H1 (cell line): Measurements from ENCODE around the gene NFIA. TPM values are rescaled to one million over a fixed set of nuclear protein-coding genes. Genes with fewer than 3 reads are reported as not detected.
A peak's percentile ranks its signal among the peaks of the same experiment; 100 is the strongest.

ENCODE experiments used
- CTCF ChIA-PET: fragments of 300-600 bp; sonication (Branson Sonifier 250); formaldehyde crosslinking; loops from one replicate; lab custom pipeline; 2021; ENCODE audit not compliant: partially characterized antibody; lab: Charles Lee
- POLR2A ChIA-PET: fragments of 300-600 bp; sonication (Branson Sonifier 250); formaldehyde crosslinking; loops from one replicate; lab custom pipeline; 2021; ENCODE audit warnings: inconsistent platforms; ENCODE audit not compliant: partially characterized antibody; lab: Charles Lee
- DNase-seq, 2 experiments: peaks; one replicate each; pipeline versions ENCODE4 v3.0.0 to v3.0.0-alpha.2; 2010 to 2022; ENCODE audit warnings: low spot score in 2 of 2, low read depth in 1 of 2, mixed read lengths in 1 of 2
- FAIRE-seq: peaks from 2 replicates; lab custom pipeline; 2011; peaks lifted over from hg19 to GRCh38; lab: Jason Lieb, UNC
- H2AFZ ChIP-seq: 2 replicates; pipeline ENCODE4 v1.8.1; 2012; ENCODE audit warnings: low read length, inconsistent platforms
- H2AK5ac ChIP-seq: 2 replicates; pipeline ENCODE4 v1.6.1; 2013; ENCODE audit warnings: low read depth, low read length
- H2BK120ac ChIP-seq: replicated peaks from 2 replicates; pipeline ENCODE3; 2013; ENCODE audit warnings: low read depth, low read length, inconsistent platforms
- H2BK12ac ChIP-seq: 2 replicates; pipeline ENCODE4 v1.6.1; 2013; ENCODE audit warnings: low read depth, low read length
- H2BK15ac ChIP-seq: 2 replicates; pipeline ENCODE4 v1.6.1; 2013; ENCODE audit warnings: low read length
- H2BK20ac ChIP-seq: 2 replicates; pipeline ENCODE4 v1.6.1; 2013; ENCODE audit warnings: low read length
- H2BK5ac ChIP-seq: 2 replicates; pipeline ENCODE4 v1.6.1; 2013; ENCODE audit warnings: low read depth, low read length
- H3K14ac ChIP-seq: 2 replicates; pipeline ENCODE4 v1.6.1; 2013; ENCODE audit warnings: inconsistent platforms; ENCODE audit not compliant: insufficient read length
- H3K18ac ChIP-seq: 2 replicates; pipeline ENCODE4 v1.6.1; 2013; ENCODE audit warnings: low read length; ENCODE audit errors: extremely low read depth
- H3K23ac ChIP-seq: 2 replicates; pipeline ENCODE4 v1.6.1; 2013; ENCODE audit warnings: inconsistent platforms; ENCODE audit not compliant: insufficient read length
- H3K23me2 ChIP-seq: 2 replicates; pipeline ENCODE4 v1.6.1; 2013; ENCODE audit warnings: low read depth, low read length
- H3K27ac ChIP-seq: 2 replicates; pipeline ENCODE4 v1.6.1; 2011; ENCODE audit warnings: low read depth, low read length, inconsistent platforms
- H3K27me3 ChIP-seq, 4 experiments: replicated peaks in 1 of 4; 1 replicate in 1 of 4; 2 replicates in 3 of 4; pipeline versions ENCODE4 v1.6.1 to v1.8.1; 2011 to 2013; ENCODE audit warnings: low read length in 3 of 4, mild to moderate bottlenecking in 3 of 4, inconsistent platforms in 2 of 4, mixed read lengths in 2 of 4, moderate library complexity in 1 of 4; ENCODE audit not compliant: control insufficient read depth in 3 of 4, insufficient read depth in 3 of 4; ENCODE audit errors: extremely low read depth in 1 of 4
- H3K36me3 ChIP-seq, 4 experiments: 2 replicates each; pipeline versions ENCODE4 v1.6.1 to v1.8.1; 2011 to 2013; ENCODE audit warnings: mild to moderate bottlenecking in 4 of 4, low read length in 3 of 4, moderate library complexity in 2 of 4, control low read depth in 1 of 4, inconsistent platforms in 1 of 4; ENCODE audit not compliant: insufficient read depth in 4 of 4, control insufficient read depth in 2 of 4
- H3K4ac ChIP-seq: replicated peaks from 2 replicates; pipeline ENCODE3; 2013; ENCODE audit warnings: low read length, low read depth, mixed read lengths, inconsistent platforms; ENCODE audit not compliant: insufficient read length
- H3K4me1 ChIP-seq, 4 experiments: replicated peaks in 1 of 4; 1 replicate in 1 of 4; 2 replicates in 3 of 4; pipeline versions ENCODE4 v1.6.1 to v1.8.1; 2011 to 2013; ENCODE audit warnings: low read length in 3 of 4, inconsistent platforms in 2 of 4, mixed read lengths in 1 of 4; ENCODE audit not compliant: insufficient read depth in 4 of 4, control insufficient read depth in 3 of 4
- H3K4me2 ChIP-seq, 2 experiments: 2 replicates each; pipeline versions ENCODE4 v1.6.1 to v1.8.1; 2011 to 2013; ENCODE audit warnings: low read depth in 2 of 2, low read length in 2 of 2, control low read depth in 1 of 2, inconsistent platforms in 1 of 2, mild to moderate bottlenecking in 1 of 2; ENCODE audit not compliant: insufficient read depth in 1 of 2
- H3K4me3 ChIP-seq, 4 experiments: fragments of 200-600, 300-600 bp in 1 of 4; sonication (generic), shearing (Covaris generic), sonication (Bioruptor Twin) in 1 of 4; 2 replicates each; pipeline versions ENCODE4 v1.5.1 to v1.8.1; 2011 to 2016; ENCODE audit warnings: low read length in 4 of 4, low read depth in 3 of 4, control low read depth in 2 of 4, inconsistent platforms in 2 of 4, mild to moderate bottlenecking in 2 of 4, mixed read lengths in 1 of 4, moderate library complexity in 1 of 4; ENCODE audit not compliant: insufficient read depth in 2 of 4; ENCODE audit errors: extremely low read depth in 1 of 4
- H3K56ac ChIP-seq: replicated peaks from 2 replicates; pipeline ENCODE3; 2013; ENCODE audit warnings: low read depth, mild to moderate bottlenecking, mixed read lengths, low read length, inconsistent platforms; ENCODE audit not compliant: insufficient read length
- H3K79me1 ChIP-seq: 2 replicates; pipeline ENCODE4 v1.6.1; 2013; ENCODE audit warnings: low read depth, low read length, control low read depth
- H3K79me2 ChIP-seq, 2 experiments: 2 replicates each; pipeline versions ENCODE4 v1.6.1 to v1.8.1; 2012 to 2013; ENCODE audit warnings: low read length in 2 of 2, mild to moderate bottlenecking in 2 of 2, inconsistent platforms in 1 of 2; ENCODE audit not compliant: insufficient read depth in 2 of 2, control insufficient read depth in 1 of 2
- H3K9ac ChIP-seq, 4 experiments: replicated peaks in 1 of 4; 1 replicate in 1 of 4; 2 replicates in 3 of 4; pipeline versions ENCODE4 v1.6.1 to v1.8.1; 2011 to 2013; ENCODE audit warnings: low read depth in 3 of 4, low read length in 3 of 4, control low read depth in 2 of 4, mild to moderate bottlenecking in 2 of 4, moderate library complexity in 2 of 4, inconsistent platforms in 1 of 4; ENCODE audit errors: extremely low read depth in 1 of 4
- H3K9me3 ChIP-seq, 2 experiments: 2 replicates each; pipeline versions ENCODE4 v1.6.1 to v1.8.1; 2012 to 2013; ENCODE audit warnings: mild to moderate bottlenecking in 2 of 2, moderate library complexity in 2 of 2, control low read depth in 1 of 2, inconsistent platforms in 1 of 2, low read depth in 1 of 2, low read length in 1 of 2, mixed read lengths in 1 of 2; ENCODE audit not compliant: insufficient read depth in 2 of 2
- H4K20me1 ChIP-seq, 2 experiments: replicated peaks in 1 of 2; 2 replicates each; pipeline versions ENCODE3 to v1.8.1; 2011 to 2013; ENCODE audit warnings: inconsistent platforms in 2 of 2, low read length in 2 of 2, mild to moderate bottlenecking in 1 of 2; ENCODE audit not compliant: insufficient read depth in 2 of 2, control insufficient read depth in 1 of 2
- H4K5ac ChIP-seq: 2 replicates; pipeline ENCODE4 v1.6.1; 2013; ENCODE audit warnings: low read length, low read depth, mixed read lengths, inconsistent platforms; ENCODE audit not compliant: insufficient read length
- H4K8ac ChIP-seq: 2 replicates; pipeline ENCODE4 v1.8.0; 2013; ENCODE audit warnings: mild to moderate bottlenecking, moderate library complexity, low read length, inconsistent platforms; ENCODE audit not compliant: insufficient read depth; ENCODE audit errors: extremely low read depth
- H4K91ac ChIP-seq: replicated peaks from 2 replicates; pipeline ENCODE3; 2013; ENCODE audit warnings: low read length, mixed read lengths, inconsistent platforms; ENCODE audit not compliant: insufficient read length
- EGR1 ChIP-seq: IDR thresholded peaks from 2 replicates; pipeline ENCODE4 v1.6.1; 2011; ENCODE audit warnings: low read depth, low read length, borderline replicate concordance
- EP300 ChIP-seq, 2 experiments: IDR thresholded peaks; 1 replicate in 1 of 2; 2 replicates in 1 of 2; pipeline ENCODE4 v1.6.1; 2011 to 2012; ENCODE audit warnings: low read depth in 2 of 2, low read length in 2 of 2, mild to moderate bottlenecking in 2 of 2, borderline replicate concordance in 1 of 2, inconsistent platforms in 1 of 2, moderate library complexity in 1 of 2
- GTF2F1 ChIP-seq: IDR thresholded peaks from 2 replicates; pipeline ENCODE4 v1.6.1; 2012; ENCODE audit warnings: low read depth, low read length, improper control_type of control experiment, borderline replicate concordance
- HDAC6 ChIP-seq: IDR thresholded peaks from one replicate; pipeline ENCODE4 v1.7.1; 2012; ENCODE audit warnings: low read depth, mild to moderate bottlenecking, inconsistent platforms, low read length, moderate library complexity
- RBBP5 ChIP-seq: IDR thresholded peaks from 2 replicates; pipeline ENCODE4 v1.7.1; 2012; ENCODE audit warnings: low read depth, mild to moderate bottlenecking, inconsistent platforms, low read length, moderate library complexity, borderline replicate concordance
- RNF2 ChIP-seq: fragments of 200-900, 300-1000 bp; sonication (generic); IDR thresholded peaks from 2 replicates; pipeline ENCODE4 v1.7.1; 2016; ENCODE audit warnings: borderline replicate concordance, low read depth, mild to moderate bottlenecking, antibody characterized with exemption, low read length; ENCODE audit not compliant: poor library complexity, severe bottlenecking; ENCODE audit errors: missing control alignments
- TCF12 ChIP-seq: IDR thresholded peaks from 2 replicates; pipeline ENCODE4 v1.6.1; 2011; ENCODE audit warnings: low read depth, mild to moderate bottlenecking, low read length
- TEAD4 ChIP-seq: IDR thresholded peaks from 2 replicates; pipeline ENCODE4 v1.6.1; 2012; ENCODE audit warnings: low read depth, low read length, inconsistent platforms, mixed read lengths
- WGBS, 2 experiments: shearing (Covaris generic) in 1 of 2; methylation state at CpG; one replicate each; pipeline versions ENCODE4 v1.1.6 to v1.1.7; 2013 to 2015; ENCODE audit warnings: low lambda C conversion rate in 2 of 2, mixed read lengths in 2 of 2, inconsistent platforms in 1 of 2, low coverage in 1 of 2, missing lambda C conversion rate in 1 of 2; ENCODE audit not compliant: insufficient replicate concordance in 2 of 2, insufficient coverage in 1 of 2, insufficient read length in 1 of 2; ENCODE audit errors: extremely low coverage in 1 of 2, missing lambda C conversion rate in 1 of 2; 5-methylcytosine and 5-hydroxymethylcytosine counted together
- polyA plus RNA-seq, 7 experiments: library from polyadenylated mRNA; depleted of rRNA in 3 of 7; stranded (reverse) in 5 of 7; unstranded in 2 of 7; fragments of >200 nt in 5 of 7; fragments of 200-250 nt in 2 of 7; gene quantifications; 1 replicate in 5 of 7; 2 replicates in 1 of 7; 4 replicates in 1 of 7; pipeline versions ENCODE4 v1.2.1 to v1.2.3, GENCODE V29; 2011 to 2013; ENCODE audit warnings: missing spikeins in 2 of 7, mixed read lengths in 2 of 7
- total RNA-seq: library from RNA; stranded (reverse); fragmentation: NEBNext Ultra II Directional; extraction: Animal tissue kit (Norgen Biotek cat#: 25700); gene quantifications from 2 replicates; pipeline ENCODE4 v1.2.1, GENCODE V29; 2021
- TF ChIP-seq, protein P1 (sequence below): IDR thresholded peaks from 2 replicates; pipeline ENCODE4 v1.6.1; 2011; ENCODE audit warnings: low read depth, mild to moderate bottlenecking, low read length; ENCODE audit not compliant: insufficient read depth

NFIA gene
- total and polyA plus RNA-seq, 2 of the 8 experiments (the other 6 are each of a cell fraction or from before 2014, with no cell fraction given): 1.8 to 2.3 TPM

DNA sequence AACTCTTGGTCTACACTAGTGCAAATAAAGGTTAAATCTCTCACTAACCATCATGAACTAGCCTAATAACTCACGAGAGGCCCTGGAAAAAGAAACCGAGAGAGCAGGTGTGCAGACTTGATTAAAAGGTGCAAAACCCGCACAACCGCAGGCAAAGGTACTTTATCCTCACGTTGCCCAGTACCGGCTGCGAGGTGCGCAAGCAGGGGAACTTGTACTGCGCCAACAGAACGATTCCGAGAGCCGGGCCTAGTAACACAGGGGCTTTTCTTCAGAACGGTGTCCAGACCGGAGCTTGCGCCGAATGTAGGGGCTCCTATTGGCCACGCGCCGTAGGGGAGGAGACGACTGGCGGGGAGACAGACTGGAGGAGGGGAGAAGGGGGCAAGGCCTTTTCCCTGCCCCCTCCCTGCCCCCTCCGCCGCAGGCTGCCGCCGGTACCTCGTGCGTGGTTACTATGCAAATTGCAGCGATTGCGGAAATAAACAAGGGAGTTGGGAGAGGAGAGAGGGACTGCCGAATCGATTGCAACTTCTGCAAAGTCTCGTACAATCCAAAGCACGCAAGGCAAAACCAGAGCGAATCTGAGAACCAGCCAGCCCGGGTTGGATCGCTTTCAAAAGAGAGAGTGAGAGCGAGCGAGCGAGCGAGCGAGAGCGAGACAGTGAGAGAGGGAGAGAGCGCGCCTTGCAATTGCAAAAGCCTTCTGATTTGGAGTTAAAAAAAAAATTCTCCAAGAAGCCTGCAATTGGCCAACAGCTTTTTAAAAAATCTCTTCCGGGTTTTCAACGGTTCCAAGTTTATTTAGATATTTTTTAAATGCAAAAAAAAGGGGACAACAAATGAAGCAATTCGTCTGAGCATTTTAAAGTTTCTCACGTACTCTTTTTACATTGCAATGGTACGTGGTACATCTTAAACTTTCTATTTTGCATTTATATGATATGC lies 5.4 kb upstream of the NFIA start:
- H3K23me2 ChIP-seq: peaks cover 5% of the 10 kb centered on the region
- no peaks in the 10 kb centered on the region for H3K79me2 ChIP-seq
- H3K79me1 ChIP-seq: no peaks in the 10 kb centered on the region
- H3K36me3 ChIP-seq: no peaks in the 10 kb centered on the region
- H3K18ac ChIP-seq: no peak overlapping the region
- DNase-seq (peak; percentile 87 to 92), FAIRE-seq (peak; percentile 48)
- no peak overlapping the region for H3K56ac ChIP-seq
- ChIA-PET POLR2A (interaction anchor here (0.6 to 2.7 kb wide), 9 partner anchors 8 to 920 kb away, joined by 3 to 12 read pairs (median 4); no protein-coding TSS in a partner anchor), CTCF (interaction anchor here (0.5 to 7.1 kb wide), 7 partner anchors 22 to 347 kb away, joined by 3 to 65 read pairs (median 3); no protein-coding TSS in a partner anchor)
- no peak overlapping the region for H2BK12ac ChIP-seq
- no peak overlapping the region for H2BK15ac ChIP-seq
- H3K27me3 ChIP-seq: peaks cover 15 to 39% (median 30%) of the 10 kb centered on the region in 4 experiments
- H3K4ac ChIP-seq: no peak overlapping the region
- H3K27ac ChIP-seq: no peak overlapping the region
- H3K14ac ChIP-seq: no peak overlapping the region
- H2BK5ac ChIP-seq: peak overlapping the region; percentile 29; the same call in 1 of the 2 replicates
- H4K91ac ChIP-seq: no peak overlapping the region
- WGBS, 2 experiments: 3% methylated on average over 48 of the region's 49 CpGs; no CpG with 5 or more reads in 1 of the 2 experiments
- H2AK5ac ChIP-seq: no peak overlapping the region
- no peak overlapping the region for H3K23ac ChIP-seq
- H2AFZ ChIP-seq: peak overlapping the region; percentile 77
- no peak overlapping the region for H4K8ac ChIP-seq
- peak overlapping the region; percentile 53 to 76 for H3K4me2 ChIP-seq
- H3K4me1 ChIP-seq: peaks cover 5 to 23% (median 11%) of the 10 kb centered on the region in 4 experiments; a peak in 5 of 7 replicates
- peak overlapping the region; percentile 38 to 77 (median 74) for H3K4me3 ChIP-seq
- no peak overlapping the region for H2BK120ac ChIP-seq
- no peak overlapping the region for H2BK20ac ChIP-seq
- no peaks in the 10 kb centered on the region for H3K9me3 ChIP-seq
- peak overlapping the region in 3 of 4 experiments; percentile 31 to 59 (median 46); a peak in 6 of 7 replicates for H3K9ac ChIP-seq
- H4K20me1 ChIP-seq: peaks cover 0 to 4% of the 10 kb centered on the region in 2 experiments
- H4K5ac ChIP-seq: no peak overlapping the region
- TF ChIP-seq TCF12 (no peak), GTF2F1 (no peak), EGR1 (no peak), RBBP5 (peak; percentile 64; the same call in 1 of the 2 replicates), HDAC6 (no peak), RNF2 (peak; percentile 35), EP300 (IDR thresholded peaks at IDR 0.05; ENCODE audit: borderline replicate concordance in 1 of 2, low read depth in 2 of 2, low read length in 2 of 2) (peak in 1 of 2 experiments; percentile 57; a peak in 1 of 3 replicates), TEAD4 (peak; percentile 52; the same call in 1 of the 2 replicates)
- TF ChIP-seq, protein P1, sequence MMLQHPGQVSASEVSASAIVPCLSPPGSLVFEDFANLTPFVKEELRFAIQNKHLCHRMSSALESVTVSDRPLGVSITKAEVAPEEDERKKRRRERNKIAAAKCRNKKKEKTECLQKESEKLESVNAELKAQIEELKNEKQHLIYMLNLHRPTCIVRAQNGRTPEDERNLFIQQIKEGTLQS: no peak
